GM10266 (cell line): ENCODE data around the gene NSD2.

Experiments
- DNase-seq: peaks from one replicate; pipeline ENCODE4 v3.0.0; 2012; ENCODE audit errors: extremely low spot score
- CTCF ChIP-seq: IDR thresholded peaks from 2 replicates; pipeline ENCODE4 v1.5.1; 2012; ENCODE audit warnings: mild to moderate bottlenecking, low read depth; ENCODE audit not compliant: control insufficient read depth, insufficient read depth; ENCODE audit errors: missing control alignments

NSD2 gene

GRCh38 chr4:1873291-1873690 is 2.1 kb downstream of the NSD2 start:
- no peak for TF ChIP-seq CTCF
- no peak for DNase-seq

- TF ChIP-seq CTCF: no peak
- DNase-seq: no peak
These were observed 2.6 kb downstream of the NSD2 start for GRCh38 chr4:1873776-1874175.

GRCh38 chr4:1874201-1874600 is 3.0 kb downstream of the NSD2 start:
- no peak for DNase-seq
- TF ChIP-seq CTCF: no peak

- no peak for TF ChIP-seq CTCF
- no peak for DNase-seq
These were observed 8.3 kb downstream of the NSD2 start for GRCh38 chr4:1879485-1879884.

- TF ChIP-seq CTCF: no peak
- DNase-seq: no peak
These were observed 9.1 kb downstream of the NSD2 start for GRCh38 chr4:1880332-1880731.

- TF ChIP-seq CTCF: no peak
- no peak for DNase-seq
These were observed 11.7 kb downstream of the NSD2 start for GRCh38 chr4:1882850-1883271.

- no peak for DNase-seq
These were observed 12.4 kb downstream of the NSD2 start for GRCh38 chr4:1883583-1883982.

More at GRCh38 chr4:1883583-1883982, 12.4 kb downstream of the NSD2 start:
- TF ChIP-seq CTCF: no peak
